PC-3 (cell line): ENCODE measurements around the gene FOXN4. TPM values are rescaled to one million over a fixed set of nuclear protein-coding genes. Genes with fewer than 3 reads are reported as not detected.

Experiments
- ATAC-seq: fragments of 200-7000 bp; cut with Tn5 transposase; 2 replicates; pipeline ENCODE4 v1.9.1; 2020; ENCODE audit warnings: mild to moderate bottlenecking, moderate library complexity
- BruUV-seq: library from RNA; stranded (reverse); fragments of 400-500 nt; replicated peaks from 2 replicates; lab custom pipeline; 2021; lab: Mats Ljungman, UMichigan
- CTCF ChIA-PET: fragments of 300-600 bp; sonication (Branson Sonifier 250); formaldehyde crosslinking; loops from one replicate; lab custom pipeline; 2022; ENCODE audit warnings: antibody characterized with exemption; lab: Charles Lee
- POLR2A ChIA-PET: fragments of 300-600 bp; sonication (Branson Sonifier 250); formaldehyde crosslinking; loops from one replicate; lab custom pipeline; 2022; ENCODE audit warnings: antibody characterized with exemption; ENCODE audit not compliant: unreplicated experiment; lab: Charles Lee
- DNase-seq: peaks from one replicate; pipeline ENCODE4 v3.0.0-alpha.2; 2015
- H2AFZ ChIP-seq: fragments of 300-600 bp; sonication (generic); 2 replicates; pipeline ENCODE4 v1.6.0; 2016; ENCODE audit warnings: antibody characterized with exemption, low read length
- H3F3A ChIP-seq: fragments of 300-600 bp; sonication (generic); one replicate; pipeline ENCODE4 v1.6.0; 2017; ENCODE audit warnings: antibody characterized with exemption, low read length, control low read depth, mild to moderate bottlenecking; ENCODE audit not compliant: unreplicated experiment
- H3K27ac ChIP-seq: fragments of 300-600 bp; sonication (generic); 2 replicates; pipeline ENCODE4 v1.5.1; 2016; ENCODE audit warnings: mild to moderate bottlenecking, low read length
- H3K27me3 ChIP-seq: fragments of 300-600 bp; sonication (generic); 2 replicates; pipeline ENCODE4 v1.6.1; 2016; ENCODE audit warnings: low read length, mixed read lengths
- H3K36me3 ChIP-seq: fragments of 300-600 bp; sonication (generic); 2 replicates; pipeline ENCODE4 v1.6.1; 2016; ENCODE audit warnings: low read depth, mixed run types, low read length, mixed read lengths
- H3K4me1 ChIP-seq: fragments of 300-600 bp; sonication (generic); 2 replicates; pipeline ENCODE4 v1.5.1; 2016; ENCODE audit warnings: low read length; ENCODE audit not compliant: insufficient read depth
- H3K4me2 ChIP-seq: fragments of 300-600 bp; sonication (generic); 2 replicates; pipeline ENCODE4 v1.6.0; 2016; ENCODE audit warnings: low read length
- H3K4me3 ChIP-seq: fragments of 300-600 bp; sonication (generic); 2 replicates; pipeline ENCODE4 v1.5.1; 2016; ENCODE audit warnings: mild to moderate bottlenecking, low read length, mixed read lengths
- H3K79me2 ChIP-seq: fragments of 300-600 bp; sonication (generic); 2 replicates; pipeline ENCODE4 v1.6.1; 2017; ENCODE audit warnings: low read length, mixed read lengths
- H3K9ac ChIP-seq: fragments of 300-600 bp; sonication (generic); 2 replicates; pipeline ENCODE4 v1.6.0; 2016; ENCODE audit warnings: mild to moderate bottlenecking, low read length
- H3K9me2 ChIP-seq: fragments of 300-600 bp; sonication (generic); replicated peaks from 2 replicates; pipeline ENCODE4 v1.6.1; 2016; ENCODE audit warnings: mixed run types, low read length, mixed read lengths
- H3K9me3 ChIP-seq: fragments of 300-600 bp; sonication (generic); 2 replicates; pipeline ENCODE4 v1.6.1; 2016; ENCODE audit warnings: low read length, mixed read lengths
- H4K20me1 ChIP-seq: fragments of 300-600 bp; sonication (generic); 2 replicates; pipeline ENCODE4 v1.6.1; 2016; ENCODE audit warnings: low read length, mixed read lengths
- CTCF ChIP-seq: fragments of 300-600 bp; sonication (generic); conservative IDR thresholded peaks from 2 replicates; pipeline ENCODE4 v1.5.1; 2017; ENCODE audit warnings: antibody characterized with exemption, low read depth, mild to moderate bottlenecking, low read length
- EZH2 ChIP-seq: fragments of 300-600 bp; sonication (generic); IDR thresholded peaks from one replicate; pipeline ENCODE4 v1.6.1; 2017; ENCODE audit warnings: antibody characterized with exemption, mild to moderate bottlenecking, low read length; ENCODE audit not compliant: unreplicated experiment
- EZH2phosphoT487 ChIP-seq: fragments of 300-600 bp; sonication (generic); IDR thresholded peaks from 2 replicates; pipeline ENCODE4 v1.6.1; 2018; ENCODE audit warnings: mild to moderate bottlenecking, antibody characterized with exemption, low read length, borderline replicate concordance
- intact Hi-C: fragments of 100-400 bp; cut with micrococcal nuclease; formaldehyde crosslinking; loops from 2 replicates; pipeline ENCODE4 v1.9.0; 2023
- total RNA-seq: library from RNA; depleted of rRNA; stranded (reverse); fragments of >200 nt; gene quantifications from 2 replicates; pipeline ENCODE4 v1.2.3, GENCODE V29; 2014

Gene FOXN4
- total RNA-seq, 1 experiment from 2014 or later = not detected

- no peak overlapping the region for H3K4me2 ChIP-seq
- CTCF ChIA-PET = no interaction called here
- no peak overlapping the region for H3K9ac ChIP-seq
- H4K20me1 ChIP-seq = no peaks in the 10 kb centered on the region
- POLR2A ChIA-PET = no interaction called here
- no peak for ATAC-seq
- no peak for DNase-seq
- no peak for TF ChIP-seq EZH2
- no peak for TF ChIP-seq CTCF
- TF ChIP-seq EZH2phosphoT487 = no peak
- no peaks in the 10 kb centered on the region for H3K79me2 ChIP-seq
- no peak overlapping the region for H3K27ac ChIP-seq
- H3K4me3 ChIP-seq = no peak overlapping the region
- H3K9me2 ChIP-seq = no peaks in the 10 kb centered on the region
- H3K27me3 ChIP-seq = no peaks in the 10 kb centered on the region
- BruUV-seq = no TSS peak
- H2AFZ ChIP-seq = no peak overlapping the region
- H3K4me1 ChIP-seq = no peaks in the 10 kb centered on the region
- no peaks in the 10 kb centered on the region for H3F3A ChIP-seq
- no peaks in the 10 kb centered on the region for H3K9me3 ChIP-seq
- H3K36me3 ChIP-seq = no peaks in the 10 kb centered on the region
- intact Hi-C loops = no loop called here
These were observed 29.6 kb downstream of the FOXN4 start for GRCh38 chr12:109279525-109279924.

GRCh38 chr12:109278912-109279311 is 30.2 kb downstream of the FOXN4 start:
- Histone ChIP-seq H3K36me3 (no peaks in the 10 kb centered on the region), H3K4me1 (no peaks in the 10 kb centered on the region), H3K4me3 (no peak overlapping the region), H3K27ac (no peak overlapping the region), H2AFZ (no peak overlapping the region), H4K20me1 (no peaks in the 10 kb centered on the region), H3F3A (no peaks in the 10 kb centered on the region), H3K9me3 (no peaks in the 10 kb centered on the region), H3K79me2 (no peaks in the 10 kb centered on the region), H3K9ac (no peak overlapping the region), H3K9me2 (no peaks in the 10 kb centered on the region), H3K27me3 (no peaks in the 10 kb centered on the region), H3K4me2 (no peak overlapping the region)
- DNase-seq = no peak
- CTCF ChIA-PET = no interaction called here
- intact Hi-C loops = no loop called here
- TF ChIP-seq EZH2phosphoT487 (no peak), EZH2 (no peak), CTCF (no peak)
- ATAC-seq = no peak
- no TSS peak for BruUV-seq
- POLR2A ChIA-PET = no interaction called here

GRCh38 chr12:109277899-109278762 is 31.0 kb downstream of the FOXN4 start:
- H3K9ac ChIP-seq = no peak overlapping the region
- no peak overlapping the region for H3K27ac ChIP-seq
- CTCF ChIA-PET = no interaction called here
- no peaks in the 10 kb centered on the region for H3K79me2 ChIP-seq
- H3K4me1 ChIP-seq = no peaks in the 10 kb centered on the region
- BruUV-seq = no TSS peak
- no peak overlapping the region for H3K4me3 ChIP-seq
- H2AFZ ChIP-seq = no peak overlapping the region
- no peak for DNase-seq
- ATAC-seq = peak; percentile 27
- no peaks in the 10 kb centered on the region for H4K20me1 ChIP-seq
- H3K9me3 ChIP-seq = no peaks in the 10 kb centered on the region
- no peaks in the 10 kb centered on the region for H3F3A ChIP-seq
- no peaks in the 10 kb centered on the region for H3K36me3 ChIP-seq
- POLR2A ChIA-PET = no interaction called here
- H3K9me2 ChIP-seq = no peaks in the 10 kb centered on the region
- H3K4me2 ChIP-seq = no peak overlapping the region
- intact Hi-C loops = no loop called here
- H3K27me3 ChIP-seq = no peaks in the 10 kb centered on the region
- TF ChIP-seq EZH2 = no peak
- no peak for TF ChIP-seq CTCF
- no peak for TF ChIP-seq EZH2phosphoT487
